Measurements from ENCODE around the gene MAGEF1.

The MAGEF1 gene

DNA sequence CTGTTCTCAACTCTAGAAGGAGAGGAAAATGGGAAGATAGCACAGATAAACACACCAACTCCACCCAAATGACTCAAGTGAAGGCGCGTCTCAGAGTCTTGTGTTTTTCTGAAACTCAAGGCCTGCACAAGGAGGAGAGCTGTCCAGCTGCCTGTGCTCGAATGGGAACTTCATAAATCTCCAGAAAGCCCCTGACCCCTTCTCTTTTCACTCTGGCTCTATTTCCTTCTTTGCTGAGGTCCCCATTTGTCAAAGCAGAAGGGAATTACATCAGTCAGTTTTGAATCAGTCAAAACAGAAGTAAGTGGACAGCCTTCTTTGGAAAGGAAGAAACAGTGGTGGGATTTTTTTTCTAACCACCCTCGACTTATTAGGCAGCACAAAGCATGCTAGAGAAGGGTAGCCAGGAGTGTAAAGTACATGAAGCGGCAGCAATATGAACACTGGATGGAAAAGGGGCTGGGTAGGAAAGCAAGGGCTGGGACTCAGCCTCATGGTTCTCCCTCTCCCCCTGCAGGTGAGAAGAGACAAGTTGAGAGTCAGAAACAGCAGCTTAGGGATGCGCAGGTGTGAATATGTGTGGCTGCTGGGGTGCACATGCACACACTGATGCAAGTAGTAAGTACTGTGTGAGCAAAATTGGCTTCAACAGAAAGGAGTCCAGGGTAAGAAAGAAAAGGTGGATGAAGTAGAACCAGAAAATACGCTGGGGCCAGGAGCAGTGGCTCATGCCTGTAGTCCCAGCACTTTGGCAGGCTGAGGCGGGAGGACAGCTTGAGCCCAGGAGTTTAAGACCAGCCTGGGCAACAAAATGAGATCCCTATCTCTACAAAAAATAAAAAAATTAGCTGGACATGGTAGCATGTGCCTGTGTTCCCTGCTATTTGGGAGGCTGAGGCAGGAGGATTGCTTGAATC is 36.6 kb upstream of the MAGEF1 start:
- TF ChIP-seq, protein P1, sequence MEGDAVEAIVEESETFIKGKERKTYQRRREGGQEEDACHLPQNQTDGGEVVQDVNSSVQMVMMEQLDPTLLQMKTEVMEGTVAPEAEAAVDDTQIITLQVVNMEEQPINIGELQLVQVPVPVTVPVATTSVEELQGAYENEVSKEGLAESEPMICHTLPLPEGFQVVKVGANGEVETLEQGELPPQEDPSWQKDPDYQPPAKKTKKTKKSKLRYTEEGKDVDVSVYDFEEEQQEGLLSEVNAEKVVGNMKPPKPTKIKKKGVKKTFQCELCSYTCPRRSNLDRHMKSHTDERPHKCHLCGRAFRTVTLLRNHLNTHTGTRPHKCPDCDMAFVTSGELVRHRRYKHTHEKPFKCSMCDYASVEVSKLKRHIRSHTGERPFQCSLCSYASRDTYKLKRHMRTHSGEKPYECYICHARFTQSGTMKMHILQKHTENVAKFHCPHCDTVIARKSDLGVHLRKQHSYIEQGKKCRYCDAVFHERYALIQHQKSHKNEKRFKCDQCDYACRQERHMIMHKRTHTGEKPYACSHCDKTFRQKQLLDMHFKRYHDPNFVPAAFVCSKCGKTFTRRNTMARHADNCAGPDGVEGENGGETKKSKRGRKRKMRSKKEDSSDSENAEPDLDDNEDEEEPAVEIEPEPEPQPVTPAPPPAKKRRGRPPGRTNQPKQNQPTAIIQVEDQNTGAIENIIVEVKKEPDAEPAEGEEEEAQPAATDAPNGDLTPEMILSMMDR (IDR thresholded peaks at IDR 0.05) = peak; percentile 35; the same call in 1 of the 2 replicates

DNA sequence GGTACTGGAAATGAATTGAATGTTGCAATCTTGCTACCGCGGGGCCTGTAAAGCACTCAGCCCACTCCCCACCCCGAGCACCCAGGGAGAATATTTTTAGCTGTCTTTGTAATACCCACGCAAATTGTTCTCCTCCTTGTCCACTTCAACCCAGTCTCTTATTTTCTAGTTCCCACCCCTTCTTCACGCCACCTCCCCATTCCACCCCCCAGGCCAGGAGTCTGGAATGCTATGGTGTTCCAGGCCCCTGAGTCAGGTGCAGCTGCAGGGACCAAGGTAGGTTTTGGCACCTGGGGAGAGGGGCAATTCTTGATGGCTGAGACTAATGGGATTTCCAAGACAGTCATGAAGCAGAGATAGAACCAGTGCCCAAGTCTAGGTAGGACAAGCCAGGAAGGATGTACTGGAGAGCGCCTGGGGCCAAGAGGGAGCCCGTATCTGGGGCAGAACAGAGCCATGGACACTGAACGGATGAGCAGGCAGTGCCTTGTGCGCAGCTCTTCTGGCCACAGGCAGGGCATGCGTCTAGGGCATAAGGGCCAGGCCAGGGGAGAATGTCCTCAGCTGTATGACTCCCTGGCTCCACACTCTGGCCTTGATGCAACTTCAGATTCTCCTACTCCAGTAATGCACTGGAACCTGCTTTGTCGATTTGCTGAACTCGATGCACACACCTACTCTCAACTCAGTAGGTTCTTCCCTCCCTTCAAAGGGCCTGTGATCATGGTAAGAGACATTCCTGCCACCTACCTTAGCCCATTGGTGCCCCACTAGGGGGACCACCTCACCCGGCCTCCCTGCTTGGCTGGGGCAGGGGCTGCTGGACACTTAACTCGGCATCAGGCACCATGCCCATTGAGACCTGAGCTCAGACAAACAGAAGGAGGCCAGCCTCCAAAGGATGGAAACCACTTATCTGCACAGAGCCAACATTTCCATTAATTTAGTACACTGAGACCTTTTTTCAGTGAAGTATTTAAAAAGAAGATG is 34.6 kb upstream of the MAGEF1 start:
- TF ChIP-seq, protein P1 (IDR thresholded peaks at IDR 0.05) = no peak

DNA sequence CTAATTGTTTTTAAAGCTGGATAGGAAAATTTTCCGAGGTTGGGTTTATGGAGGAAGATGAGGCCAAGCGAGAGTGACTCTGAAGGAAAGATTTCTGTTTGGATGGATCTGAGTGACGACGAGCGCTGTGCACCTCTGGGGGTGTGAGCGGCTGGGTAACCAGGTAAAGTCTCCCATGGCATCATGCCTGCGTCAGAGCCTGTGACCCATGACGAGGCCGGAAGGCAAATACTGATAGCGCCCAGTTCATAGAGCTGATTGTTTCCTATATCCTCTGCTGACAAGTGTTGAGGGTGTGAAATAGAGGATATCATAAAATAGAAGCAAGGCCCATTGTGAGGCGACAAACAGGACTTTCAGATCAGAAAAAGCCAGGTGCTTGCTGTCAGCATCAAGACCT is 33.7 kb upstream of the MAGEF1 start:
- TF ChIP-seq, protein P1 (IDR thresholded peaks at IDR 0.05) = no peak

DNA sequence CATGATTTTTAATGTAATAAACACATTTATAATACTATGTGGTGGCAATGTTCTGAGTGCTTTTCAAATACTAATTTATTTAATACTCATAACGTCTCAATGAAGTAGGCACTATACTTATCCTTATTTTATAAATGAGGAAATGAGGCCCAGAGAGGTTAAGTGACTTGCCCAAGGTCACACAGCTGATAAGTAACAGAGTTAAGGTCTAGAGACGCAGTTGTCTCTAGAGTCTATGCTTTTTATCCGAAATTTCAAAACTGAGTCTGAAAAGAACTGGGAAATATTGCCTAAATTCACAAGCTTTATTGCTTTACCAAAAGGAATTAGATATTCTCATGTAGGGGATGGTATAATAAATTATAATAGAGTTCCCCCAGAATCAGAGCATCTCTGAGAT is 31.4 kb upstream of the MAGEF1 start:
- TF ChIP-seq, protein P1 (IDR thresholded peaks at IDR 0.05) = no peak

DNA sequence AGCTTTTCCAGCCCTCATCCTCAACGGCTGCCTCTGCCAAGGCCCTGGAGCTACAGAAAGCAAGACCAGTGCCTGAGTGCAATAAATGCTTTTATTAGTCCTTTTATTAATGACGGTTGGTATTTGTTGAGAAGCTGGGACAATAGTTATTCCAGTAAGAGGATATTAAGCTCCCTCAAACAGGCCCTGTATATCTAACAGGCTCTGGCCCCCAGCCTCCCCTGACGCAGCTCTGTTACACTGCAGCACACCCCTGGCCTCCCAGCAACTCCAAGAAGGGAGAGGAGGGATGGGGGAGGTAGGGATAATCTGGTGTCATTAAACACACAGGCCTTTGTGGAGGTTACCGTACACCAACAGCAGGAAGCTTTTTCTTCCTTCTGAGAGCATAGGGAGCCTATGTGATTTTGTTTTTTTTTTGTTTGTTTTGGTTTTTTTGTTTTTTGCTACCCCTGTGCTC is 30.8 kb upstream of the MAGEF1 start:
- TF ChIP-seq, protein P1 (IDR thresholded peaks at IDR 0.05) = no peak

DNA sequence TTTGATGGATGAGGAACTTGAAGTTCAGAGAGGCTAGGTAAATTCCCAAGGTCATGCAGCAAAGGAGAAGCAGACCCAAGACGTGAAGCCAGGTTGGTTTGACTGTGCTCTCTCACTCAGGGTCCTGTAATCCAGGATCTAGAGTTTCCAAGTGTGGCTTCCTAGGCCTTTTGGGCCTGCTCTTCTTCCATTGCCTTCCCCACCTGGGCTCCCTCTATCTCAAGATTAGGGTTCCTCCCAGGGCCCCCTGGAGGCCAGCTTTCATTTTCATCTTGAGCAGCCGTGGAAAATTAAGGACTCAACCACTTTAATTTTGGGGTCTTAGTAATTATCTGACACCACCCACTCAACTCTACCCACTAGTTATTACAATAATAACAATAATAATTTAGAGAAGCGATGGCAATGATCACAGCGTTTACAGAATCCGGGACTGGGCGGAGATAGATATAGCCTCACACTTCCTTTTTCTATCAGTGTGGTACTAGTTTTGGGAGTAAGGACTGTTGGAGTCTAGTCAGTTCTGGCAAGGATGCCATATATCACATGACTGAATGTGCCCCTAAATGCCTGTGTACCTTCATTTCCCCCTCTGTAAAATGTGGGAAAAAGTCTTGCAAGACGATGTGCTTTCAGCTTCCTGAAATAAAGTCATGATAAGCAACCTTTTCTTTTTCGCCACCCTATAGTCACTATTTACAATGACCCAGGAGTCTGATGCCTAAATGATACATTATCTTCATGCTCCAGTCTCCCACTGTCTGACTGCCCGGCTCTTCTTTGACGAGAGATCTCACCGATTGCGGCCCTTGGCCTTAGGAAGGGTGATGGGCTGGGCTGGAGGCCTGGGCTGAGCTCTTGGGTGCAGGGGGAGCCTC is 30.2 kb upstream of the MAGEF1 start:
- TF ChIP-seq, protein P1 (IDR thresholded peaks at IDR 0.05) = no peak

DNA sequence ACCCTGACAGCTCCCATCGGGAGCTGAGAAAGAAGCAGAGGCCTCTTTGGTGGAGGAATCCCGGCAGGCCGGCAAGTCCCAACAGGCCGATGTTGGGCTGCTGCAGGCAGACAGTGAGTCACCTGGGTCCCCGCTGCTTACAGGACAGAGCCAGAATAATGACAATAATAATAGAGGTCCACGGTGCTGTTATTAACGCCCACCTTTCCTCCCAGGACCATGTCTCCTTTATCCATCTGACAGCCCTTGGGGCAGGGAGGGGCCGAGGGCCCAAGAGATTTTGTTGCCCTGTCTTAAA is 29.3 kb upstream of the MAGEF1 start:
- TF ChIP-seq, protein P1 (IDR thresholded peaks at IDR 0.05) = no peak
